GM18951 (cell line): Measurements from ENCODE around the gene MATN1.
A peak's percentile ranks its signal among the peaks of the same experiment; 100 is the strongest.

Experiments used
- POLR2A ChIP-seq: IDR thresholded peaks from 4 replicates; pipeline ENCODE4 v1.6.1; 2011; ENCODE audit warnings: mild to moderate bottlenecking; ENCODE audit not compliant: insufficient read length, insufficient read depth; ENCODE audit errors: extremely low read depth
- in situ Hi-C: fragments of 300-500 bp; cut with MboI; formaldehyde crosslinking; loops from one replicate; pipeline ENCODE4 v1.12.0; 2022; ENCODE audit warnings: low sequenced_read_pairs, mixed read lengths, inconsistent platforms; ENCODE audit not compliant: unreplicated experiment

The MATN1 gene

DNA sequence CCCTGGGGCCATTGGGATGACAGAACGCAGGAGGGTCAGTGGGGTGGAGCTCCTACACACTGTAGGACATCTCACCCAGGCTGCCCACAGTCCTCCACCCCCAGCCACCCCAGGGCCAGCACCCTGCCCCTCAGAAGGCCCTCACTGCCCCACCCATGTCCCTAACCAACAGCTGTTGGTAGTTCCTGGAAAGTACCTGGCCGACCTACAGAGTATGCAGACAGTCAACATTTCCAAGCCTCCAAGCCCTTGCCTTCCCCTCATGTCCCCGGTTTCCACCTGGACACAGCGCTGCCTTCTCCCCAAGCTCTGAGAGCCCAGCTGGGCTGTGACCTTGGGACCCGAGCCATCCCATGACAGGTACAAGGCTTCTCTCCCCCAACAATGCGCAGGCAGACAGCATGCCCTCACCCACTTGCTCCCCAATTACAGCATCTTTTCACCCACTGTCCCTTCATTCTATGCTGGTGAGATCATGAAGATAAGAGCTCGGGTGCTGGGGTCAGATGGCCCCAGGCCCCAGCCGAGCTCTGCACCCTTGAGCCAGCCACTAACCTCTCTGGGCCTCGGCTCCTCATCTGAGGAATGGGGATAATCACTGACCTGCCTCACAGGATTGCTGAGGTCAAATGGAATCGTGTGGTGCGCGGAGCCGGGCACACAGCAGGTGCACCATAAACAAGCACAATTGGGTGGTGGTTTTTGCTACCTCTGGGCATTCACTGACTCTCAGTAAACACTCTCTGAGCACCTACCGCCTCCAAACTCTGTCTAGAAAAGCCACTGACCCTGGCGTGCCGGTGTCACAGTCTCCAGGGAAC, 23.0 kb upstream of the MATN1 start:
- TF ChIP-seq POLR2A = peak; percentile 30
- in situ Hi-C loops = no loop called here

DNA sequence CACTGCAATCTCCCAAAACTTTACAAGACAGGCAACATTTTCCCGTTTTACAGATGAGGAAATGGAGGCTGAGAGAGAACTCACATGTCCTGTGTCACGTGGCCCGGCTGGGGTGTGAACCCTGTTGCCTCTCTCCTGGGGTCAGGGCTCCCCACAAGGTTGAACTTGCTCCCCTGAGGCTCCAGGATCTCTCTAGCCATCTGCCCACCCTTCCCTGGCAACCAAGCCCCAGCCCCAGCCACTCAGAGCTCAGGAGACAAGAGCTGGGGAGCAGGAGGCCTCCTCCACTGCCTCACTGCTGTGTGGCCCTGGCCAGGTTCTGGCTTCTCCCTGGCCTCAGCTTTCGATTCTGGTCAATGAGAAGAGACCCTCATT, 22.4 kb upstream of the MATN1 start:
- in situ Hi-C loops = no loop called here
- TF ChIP-seq POLR2A = peak; percentile 23

GRCh38 chr1:30745156-30745833, 21.9 kb upstream of the MATN1 start:
- peak; percentile 33 for TF ChIP-seq POLR2A
- in situ Hi-C loops = no loop called here

- TF ChIP-seq POLR2A = peak; percentile 49
- in situ Hi-C loops = no loop called here
Observed at GRCh38 chr1:30744060-30744756, 20.8 kb upstream of the MATN1 start.

- in situ Hi-C loops = no loop called here
- no peak for TF ChIP-seq POLR2A
Observed at GRCh38 chr1:30743584-30744059, 20.2 kb upstream of the MATN1 start.

- in situ Hi-C loops = no loop called here
- TF ChIP-seq POLR2A = no peak
Observed at GRCh38 chr1:30742963-30743559, 19.7 kb upstream of the MATN1 start.

DNA sequence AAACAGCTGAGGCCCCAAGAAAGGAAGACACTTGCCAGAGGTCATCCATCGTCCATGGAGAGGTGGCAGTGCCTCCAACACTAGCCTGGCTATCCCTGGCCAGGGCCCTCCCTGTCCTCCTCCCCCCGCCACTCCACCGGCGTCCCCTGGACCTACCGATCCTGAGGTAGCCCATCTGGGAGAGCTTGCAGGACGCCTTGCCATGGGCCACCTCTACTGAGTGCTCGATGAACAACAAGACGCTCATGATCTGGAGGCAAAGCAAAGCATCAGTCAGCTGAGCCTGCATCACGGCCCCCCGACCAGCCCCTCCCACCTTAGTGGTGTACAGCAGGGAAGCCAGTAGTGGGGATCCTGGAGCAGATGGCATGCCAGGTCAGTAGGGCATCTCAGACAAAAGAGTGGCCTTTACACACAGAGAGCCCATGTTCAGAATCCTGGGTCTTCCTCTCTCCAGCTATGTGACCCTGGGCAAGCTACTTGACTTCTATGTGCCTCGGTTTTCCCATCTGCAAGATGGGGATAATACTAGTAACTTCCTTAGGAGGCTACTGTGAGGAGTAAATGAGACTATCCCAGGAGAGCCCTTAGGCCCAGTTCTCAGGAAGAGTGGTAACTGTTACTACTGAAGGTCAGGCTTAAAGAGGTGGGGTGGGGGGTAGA, 19.0 kb upstream of the MATN1 start:
- in situ Hi-C loops = no loop called here
- TF ChIP-seq POLR2A = no peak

GRCh38 chr1:30741239-30741894, 18.0 kb upstream of the MATN1 start:
- no peak for TF ChIP-seq POLR2A
- in situ Hi-C loops = no loop called here

- TF ChIP-seq POLR2A = peak; percentile 22
- in situ Hi-C loops = no loop called here
Observed at GRCh38 chr1:30740251-30741238, 17.2 kb upstream of the MATN1 start.

GRCh38 chr1:30739601-30740000, 16.2 kb upstream of the MATN1 start:
- in situ Hi-C loops = no loop called here
- TF ChIP-seq POLR2A = no peak
